Ureter (tissue), 1 donor: ENCODE results near the gene SNX11. TPM values are rescaled to one million over a fixed set of nuclear protein-coding genes. Genes with fewer than 3 reads are reported as not detected.
A peak's percentile ranks its signal among the peaks of the same experiment; 100 is the strongest.
"Not testable (repeated sequence)": the region's sequence is repeated elsewhere in the genome, so short reads cannot be mapped to it uniquely, and the experiment has no call there.

ENCODE experiments used
- DNase-seq: peaks from one replicate; pipeline ENCODE4 v3.0.0-alpha.2; 2020; ENCODE audit warnings: low spot score
- total RNA-seq: library from RNA; stranded (reverse); gene quantifications from one replicate; pipeline ENCODE4 v1.2.4, GENCODE V29; 2023
- donor health status: DM: yes; HTN: yes; CAD: no.

SNX11 gene
- 24.3 TPM for total RNA-seq

- peak; percentile 90 for DNase-seq
These were observed at the start of gene SNX11 for GRCh38 chr17:48107137-48108055. Gene SNX11, plus strand, starts transcription at chr17:48107766. Its CDS starts 4,278 bp downstream, at chr17:48112044.

- no peak for DNase-seq
These were observed 49.0 kb upstream of the SNX11 start for GRCh38 chr17:48058393-48059124.

DNA sequence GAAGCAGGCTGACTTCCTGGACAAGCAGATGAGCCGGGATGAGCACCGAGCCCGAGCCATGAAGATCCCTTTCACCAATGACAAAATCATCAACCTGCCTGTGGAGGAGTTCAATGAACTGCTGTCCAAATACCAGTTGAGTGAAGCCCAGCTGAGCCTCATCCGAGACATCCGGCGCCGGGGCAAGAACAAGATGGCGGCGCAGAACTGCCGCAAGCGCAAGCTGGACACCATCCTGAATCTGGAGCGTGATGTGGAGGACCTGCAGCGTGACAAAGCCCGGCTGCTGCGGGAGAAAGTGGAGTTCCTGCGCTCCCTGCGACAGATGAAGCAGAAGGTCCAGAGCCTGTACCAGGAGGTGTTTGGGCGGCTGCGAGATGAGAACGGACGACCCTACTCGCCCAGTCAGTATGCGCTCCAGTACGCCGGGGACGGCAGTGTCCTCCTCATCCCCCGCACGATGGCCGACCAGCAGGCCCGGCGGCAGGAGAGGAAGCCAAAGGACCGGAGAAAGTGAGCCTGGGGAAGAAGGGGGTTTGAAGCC is 48.4 kb upstream of the SNX11 start:
- no peak for DNase-seq

DNA sequence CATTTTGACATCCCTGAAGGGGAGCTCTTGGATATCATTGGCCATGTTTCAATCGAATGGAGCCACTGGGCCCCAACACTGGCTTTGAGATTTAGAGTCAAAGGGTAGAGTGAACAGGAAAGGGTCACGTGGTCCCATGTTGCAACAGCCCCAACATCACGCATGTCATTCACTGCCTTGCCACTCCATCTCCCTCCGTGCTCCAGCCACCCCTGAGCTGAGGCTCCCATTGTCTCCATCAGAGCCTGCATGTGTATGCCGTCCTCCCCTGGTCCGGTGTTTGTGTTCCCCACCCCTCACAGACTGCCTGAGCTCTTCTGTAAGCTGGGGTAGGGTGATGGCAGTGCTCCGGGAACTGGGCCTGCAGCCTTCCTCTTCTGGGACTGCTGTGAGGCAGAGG is 47.3 kb upstream of the SNX11 start:
- DNase-seq: no peak

- no peak for DNase-seq
These were observed 45.3 kb upstream of the SNX11 start for GRCh38 chr17:48062273-48062672.

DNA sequence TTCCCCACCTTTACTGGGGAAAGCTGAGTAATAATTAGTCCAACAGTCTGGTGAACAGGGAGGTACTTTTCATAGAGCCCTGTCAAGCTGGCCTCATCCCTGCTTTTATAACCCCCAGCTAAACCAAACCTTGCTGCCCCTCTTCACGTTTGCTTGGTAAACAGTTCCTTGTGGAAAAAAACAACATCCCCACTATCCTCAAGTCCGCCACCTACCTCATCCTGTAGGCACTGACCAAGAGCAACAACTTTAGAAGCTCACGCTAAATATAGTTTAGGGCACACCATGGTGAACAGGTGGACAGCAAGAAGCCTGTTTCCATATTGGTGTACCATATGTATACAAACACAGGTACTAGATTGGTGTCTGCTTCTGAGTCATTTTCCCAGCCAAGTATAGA is 42.9 kb upstream of the SNX11 start:
- no peak for DNase-seq

DNA sequence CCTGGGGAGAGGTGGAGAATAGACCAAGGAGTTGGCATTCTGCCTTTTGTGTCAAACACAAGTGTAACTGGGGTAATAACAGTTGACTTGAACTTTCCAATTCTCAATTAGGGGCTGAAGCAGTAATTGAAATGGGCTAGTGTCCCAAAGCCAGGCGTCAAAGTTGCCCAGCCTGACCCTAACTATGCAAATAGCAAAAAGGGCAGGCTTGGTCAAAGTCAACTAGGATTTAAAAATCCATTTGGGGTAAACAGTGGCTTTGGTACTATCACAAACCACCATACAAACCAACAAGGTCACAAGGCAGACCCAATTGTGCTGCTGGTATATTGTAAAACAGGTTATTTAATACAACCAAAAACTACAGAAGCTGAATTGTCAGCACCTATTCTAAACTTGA is 41.4 kb upstream of the SNX11 start:
- DNase-seq: no peak

- DNase-seq: no peak
These were observed 40.9 kb upstream of the SNX11 start for GRCh38 chr17:48066656-48067055.

DNA sequence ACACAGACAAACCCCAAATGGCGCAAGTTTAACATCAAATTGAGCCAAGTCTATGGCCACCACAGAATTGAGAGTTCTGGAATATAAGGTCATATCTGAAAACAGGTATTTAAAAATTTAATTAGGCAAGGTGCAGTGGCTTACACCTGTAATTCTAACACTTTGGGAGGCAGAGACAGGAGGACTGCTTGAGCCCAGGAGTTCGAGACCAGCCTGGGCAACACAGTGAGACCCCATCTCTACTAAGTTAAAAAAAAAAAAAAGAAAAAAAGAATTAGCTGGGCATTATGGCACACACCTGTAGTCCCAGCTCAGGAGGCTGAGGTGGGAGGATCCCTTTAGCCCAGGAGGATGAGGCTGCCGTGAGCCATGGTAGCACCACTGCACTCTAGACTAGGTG is 40.3 kb upstream of the SNX11 start:
- DNase-seq: no peak

GRCh38 chr17:48067808-48068207 is 39.8 kb upstream of the SNX11 start:
- DNase-seq: not testable (repeated sequence)

- no peak for DNase-seq
These were observed 39.0 kb upstream of the SNX11 start for GRCh38 chr17:48068491-48068961.

DNA sequence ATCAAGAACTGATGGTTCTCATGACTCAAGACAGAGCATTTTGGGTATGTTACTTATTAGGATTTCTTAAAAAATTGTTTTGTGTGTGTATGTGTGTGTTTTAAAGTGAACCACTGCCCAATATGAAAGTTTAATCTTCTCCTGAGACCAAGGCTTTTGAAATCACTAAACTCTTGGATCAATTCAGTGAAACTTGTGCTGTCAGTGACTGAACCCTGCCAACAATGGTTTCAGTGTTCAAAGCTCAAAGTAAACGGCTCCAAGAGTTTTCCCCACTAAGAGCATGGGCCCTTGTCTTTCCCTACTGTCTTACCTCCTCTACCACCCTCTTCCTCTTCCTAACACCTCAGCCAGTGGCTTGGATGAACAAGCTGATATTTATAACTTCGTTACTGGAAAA is 37.4 kb upstream of the SNX11 start:
- no peak for DNase-seq

DNA sequence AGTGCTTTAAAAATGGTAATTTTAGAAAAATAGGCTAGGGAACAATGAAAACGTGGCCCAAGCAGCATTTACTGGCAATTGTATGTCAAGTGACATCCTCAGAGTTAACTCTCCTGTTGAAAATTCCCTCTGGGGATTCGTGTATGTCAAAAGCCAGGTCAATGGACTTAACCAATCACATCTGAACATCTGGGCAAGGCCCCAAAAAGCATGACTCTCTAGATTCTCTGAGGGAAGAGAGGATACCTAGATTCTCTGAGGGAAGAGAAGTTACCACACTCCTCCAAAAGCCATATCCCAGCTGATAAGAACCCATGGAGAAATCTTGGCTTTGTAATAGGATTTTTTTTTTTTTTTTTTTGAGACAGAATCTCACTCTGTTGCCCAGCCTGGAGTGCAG is 35.9 kb upstream of the SNX11 start:
- DNase-seq: no peak

DNA sequence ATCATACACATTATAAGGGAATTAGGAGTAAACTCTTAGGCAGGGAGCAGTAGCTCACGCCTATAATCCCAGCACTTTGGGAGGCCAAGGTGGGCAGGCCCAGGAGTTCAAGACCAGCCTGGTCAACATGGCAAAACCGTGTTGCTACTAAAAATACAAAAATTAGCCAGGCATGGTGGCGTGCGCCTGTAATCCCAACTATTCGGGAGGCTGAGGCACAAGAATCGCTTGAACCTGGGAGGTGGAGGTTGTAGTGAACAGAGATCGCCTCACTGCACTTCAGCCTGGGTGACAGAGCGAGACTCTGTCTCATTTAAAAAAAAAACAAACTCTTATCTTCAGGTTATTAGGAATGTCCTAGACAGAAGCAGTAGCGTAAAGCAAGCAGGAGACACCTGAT is 34.8 kb upstream of the SNX11 start:
- DNase-seq: not testable (repeated sequence)

GRCh38 chr17:48073566-48074094 is 33.9 kb upstream of the SNX11 start:
- DNase-seq: not testable (repeated sequence)

DNA sequence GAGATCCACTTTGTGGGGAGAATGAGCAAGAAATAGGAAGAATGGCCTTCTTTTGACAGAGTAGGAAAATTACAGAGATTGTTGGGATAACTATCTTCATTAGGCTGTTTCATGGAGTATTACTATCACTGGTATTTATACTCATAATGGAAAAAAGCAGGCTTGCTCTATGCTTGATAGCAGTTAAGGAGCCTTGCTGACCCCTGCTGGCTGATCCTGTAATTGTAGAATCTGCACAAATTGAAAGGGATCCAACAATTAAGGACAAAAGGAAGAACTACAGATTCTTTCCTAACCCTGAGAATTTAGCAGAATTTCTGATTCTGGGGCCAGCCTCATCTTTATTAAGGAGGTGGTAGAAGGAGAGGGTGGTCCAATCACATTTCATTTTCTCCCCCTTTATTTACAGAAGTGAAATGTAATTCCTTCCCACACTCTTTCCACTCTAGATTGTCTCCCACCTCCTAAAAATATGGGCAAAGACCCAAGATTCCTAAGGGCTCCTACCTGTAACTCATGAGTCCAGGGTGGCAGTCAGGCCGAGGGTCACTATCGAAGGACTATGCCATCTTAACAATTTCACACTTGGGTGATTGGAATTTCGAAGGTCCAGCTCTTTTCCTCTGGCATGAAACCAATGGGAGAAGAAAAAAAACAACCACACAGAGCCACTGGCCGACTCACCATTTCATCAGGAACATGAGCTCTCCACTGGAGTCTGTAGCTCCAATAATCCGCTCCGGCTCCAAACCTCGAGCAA is 33.1 kb upstream of the SNX11 start:
- peak; percentile 85 for DNase-seq

- not testable (repeated sequence) for DNase-seq
These were observed 30.4 kb upstream of the SNX11 start for GRCh38 chr17:48077152-48077551.

DNA sequence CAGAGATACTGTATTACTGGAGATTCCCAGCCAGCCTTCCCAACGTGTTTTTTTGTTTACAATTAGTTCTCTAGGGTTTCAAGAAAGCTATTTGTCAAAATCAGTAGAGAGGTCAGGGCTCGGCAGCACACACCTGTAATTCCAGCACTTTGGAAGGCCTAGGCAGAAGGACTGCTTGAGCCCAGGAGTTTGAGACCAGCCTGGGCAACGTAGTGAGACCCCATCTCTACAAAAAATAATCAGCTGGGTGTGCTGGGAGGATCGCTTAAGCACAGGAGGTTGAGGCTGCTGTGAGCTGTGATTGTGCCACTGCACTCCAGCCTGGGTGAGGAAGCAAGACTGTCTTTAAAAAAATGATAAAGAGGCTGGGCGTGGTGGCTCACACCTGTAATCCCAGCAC is 25.7 kb upstream of the SNX11 start:
- DNase-seq: no peak

GRCh38 chr17:48084932-48085331 is 22.6 kb upstream of the SNX11 start:
- no peak for DNase-seq

DNA sequence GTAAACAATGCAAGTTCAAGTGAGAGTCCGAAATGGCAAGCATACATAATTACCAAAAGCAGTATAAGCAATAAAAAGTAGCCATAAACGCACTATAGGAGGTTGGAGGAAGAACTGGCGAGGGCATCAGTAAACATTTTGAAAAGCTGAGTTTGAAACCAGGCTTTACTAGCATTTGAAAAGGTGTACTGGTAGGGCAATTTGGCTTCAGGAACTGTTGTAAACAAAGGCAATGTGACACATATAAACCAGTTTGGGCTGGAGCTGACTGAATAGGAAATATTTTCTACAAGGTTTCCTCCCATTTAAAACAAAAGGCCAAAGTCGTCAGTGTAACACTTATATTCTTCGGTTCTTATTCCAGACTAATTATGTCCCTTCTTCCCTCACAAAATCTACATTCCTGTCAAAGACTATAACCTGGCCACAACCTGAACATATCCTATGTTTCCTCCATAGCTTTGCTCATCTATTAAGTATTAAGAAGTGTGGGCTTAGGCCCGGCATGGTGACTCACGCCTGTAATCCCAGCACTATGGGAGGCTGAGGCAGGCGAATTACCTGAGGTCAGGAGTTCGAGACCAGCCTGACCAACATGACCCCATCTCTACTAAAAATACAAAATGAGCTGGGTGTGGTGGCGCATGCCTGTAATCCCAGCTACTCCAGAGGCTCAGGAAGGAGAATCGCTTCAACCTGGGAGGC is 14.1 kb upstream of the SNX11 start:
- DNase-seq: no peak

DNA sequence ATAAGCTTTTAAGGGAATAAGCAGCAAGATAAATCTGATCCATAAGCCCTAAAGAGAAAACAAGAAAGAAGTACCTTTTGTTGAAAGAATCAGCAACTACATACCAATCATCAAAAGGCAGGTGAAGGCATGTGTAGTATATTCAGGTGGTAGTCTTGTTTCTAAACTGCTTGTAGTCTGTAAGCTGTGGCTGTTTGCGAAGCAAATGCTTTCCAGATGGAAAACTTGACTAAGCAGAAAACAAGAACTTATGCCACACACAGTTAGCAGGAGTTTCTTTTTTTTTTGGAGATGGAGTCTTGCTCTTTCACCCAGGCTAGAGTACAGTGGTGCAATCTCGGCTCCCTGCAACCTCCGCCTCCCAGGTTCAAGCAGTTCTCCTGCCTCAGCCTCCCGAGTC is 12.0 kb upstream of the SNX11 start:
- DNase-seq: no peak
